K562 (cell line): ENCODE measurements around the gene PCSK1. TPM values are rescaled to one million over a fixed set of nuclear protein-coding genes. Genes with fewer than 3 reads are reported as not detected.

Source experiments
- ATAC-seq: fragments of 200-7000 bp; cut with Tn5 transposase; 3 replicates; pipeline ENCODE4 v1.9.1; 2020; ENCODE audit warnings: moderate library complexity
- BruUV-seq: library from RNA; stranded (reverse); fragments of 400-500 nt; replicated peaks from 2 replicates; lab custom pipeline; 2021; lab: Mats Ljungman, UMichigan
- CTCF ChIA-PET: fragments of 300-600 bp; formaldehyde crosslinking; extraction: SDS; loops from one replicate; lab custom pipeline; 2021; ENCODE audit warnings: low intra/inter-chr PET ratio; lab: Yijun Ruan, JAX
- POLR2A ChIA-PET: fragments of 300-600, 350-650 bp; sonication (Branson Sonifier 250); formaldehyde crosslinking; extraction: SDS; loops from one replicate; lab custom pipeline; 2021; ENCODE audit warnings: antibody characterized with exemption, inconsistent platforms; lab: Yijun Ruan, JAX
- DNase-seq, 4 experiments: peaks; one replicate each; pipeline versions ENCODE4 v3.0.0 to v3.0.0-alpha.2; 2011 to 2018; ENCODE audit warnings: low spot score in 3 of 4, mixed read lengths in 3 of 4; ENCODE audit errors: extremely low read depth in 1 of 4
- FAIRE-seq: peaks from 2 replicates; lab custom pipeline; 2011; peaks lifted over from hg19 to GRCh38; lab: Jason Lieb, UNC
- H2AFZ ChIP-seq: 2 replicates; pipeline ENCODE4 v1.6.0; 2011; ENCODE audit warnings: low read depth, low read length, control low read depth, inconsistent platforms
- H3K27ac ChIP-seq: fragments of 200-600 bp; 3 replicates; pipeline ENCODE4 v1.8.0; 2011; ENCODE audit warnings: low read depth, mild to moderate bottlenecking, control low read depth, inconsistent platforms, low read length, moderate library complexity, mixed read lengths; ENCODE audit errors: extremely low read depth
- H3K27me3 ChIP-seq, 2 experiments: fragments of 300-600 bp in 1 of 2; 2 replicates in 1 of 2; 3 replicates in 1 of 2; pipeline versions ENCODE4 v1.6.0 to v1.8.0; 2011; ENCODE audit warnings: inconsistent platforms in 2 of 2, low read length in 2 of 2, mild to moderate bottlenecking in 1 of 2, mixed read lengths in 1 of 2, moderate library complexity in 1 of 2; ENCODE audit not compliant: control insufficient read depth in 2 of 2, insufficient read depth in 2 of 2
- H3K36me3 ChIP-seq: fragments of 300-600 bp; 3 replicates; pipeline ENCODE4 v1.8.0; 2011; ENCODE audit warnings: mild to moderate bottlenecking, low read length, inconsistent platforms; ENCODE audit not compliant: control insufficient read depth, insufficient read depth
- H3K4me1 ChIP-seq, 2 experiments: fragments of 200-600 bp in 1 of 2; replicated peaks in 1 of 2; 2 replicates in 1 of 2; 3 replicates in 1 of 2; pipeline versions ENCODE4 v1.5.1 to v1.8.0; 2011; ENCODE audit warnings: inconsistent platforms in 2 of 2, low read length in 2 of 2, mild to moderate bottlenecking in 1 of 2, mixed read lengths in 1 of 2, moderate library complexity in 1 of 2; ENCODE audit not compliant: control insufficient read depth in 2 of 2, insufficient read depth in 2 of 2
- H3K4me2 ChIP-seq: 2 replicates; pipeline ENCODE4 v1.6.1; 2011; ENCODE audit warnings: low read length, control low read depth, inconsistent platforms, mixed read lengths; ENCODE audit not compliant: insufficient read depth
- H3K4me3 ChIP-seq: fragments of 200-600 bp; sonication (generic), shearing (Covaris generic); 2 replicates; pipeline ENCODE4 v1.5.1; 2016; ENCODE audit warnings: control low read depth, inconsistent platforms
- H3K79me2 ChIP-seq: fragments of 200-600 bp; 3 replicates; pipeline ENCODE4 v1.8.0; 2011; ENCODE audit warnings: low read length, inconsistent platforms; ENCODE audit not compliant: control insufficient read depth, insufficient read depth
- H3K9ac ChIP-seq, 2 experiments: 2 replicates each; pipeline versions ENCODE4 v1.6.0 to v1.6.1; 2011; ENCODE audit warnings: low read depth in 2 of 2, low read length in 2 of 2, control low read depth in 1 of 2, inconsistent platforms in 1 of 2, mild to moderate bottlenecking in 1 of 2, mixed read lengths in 1 of 2; ENCODE audit not compliant: insufficient read depth in 1 of 2
- H3K9me1 ChIP-seq: one replicate; pipeline ENCODE4 v1.6.0; 2011; ENCODE audit warnings: inconsistent platforms, mild to moderate bottlenecking, low read length, moderate library complexity; ENCODE audit not compliant: control insufficient read depth, insufficient read depth
- H3K9me3 ChIP-seq: replicated peaks from 2 replicates; pipeline ENCODE4 v1.5.1; 2011; ENCODE audit warnings: low read depth, low read length, inconsistent platforms; ENCODE audit not compliant: control insufficient read depth, insufficient read depth
- H4K20me1 ChIP-seq: replicated peaks from 2 replicates; pipeline ENCODE4 v1.6.1; 2011; ENCODE audit warnings: low read length, inconsistent platforms, mixed read lengths; ENCODE audit not compliant: control insufficient read depth, insufficient read depth
- MYC ChIP-seq, 2 experiments: fragments of 250-450 bp in 1 of 2; sonication (Bioruptor Pico) in 1 of 2; IDR thresholded peaks; 2 replicates each; pipeline versions ENCODE4 v1.5.1 to v1.6.1; 2012 to 2021; ENCODE audit warnings: low read depth in 2 of 2, borderline replicate concordance in 1 of 2, improper control_type of control experiment in 1 of 2, low read length in 1 of 2, mild to moderate bottlenecking in 1 of 2, moderate library complexity in 1 of 2
- POU5F1 ChIP-seq: fragments of 150-350 bp; IDR thresholded peaks from 2 replicates; pipeline ENCODE4 v1.6.1; 2014; ENCODE audit warnings: borderline replicate concordance, low read length, low read depth, mild to moderate bottlenecking; ENCODE audit not compliant: partially characterized antibody
- ZFX ChIP-seq: sonication (generic); formaldehyde crosslinking; IDR thresholded peaks from 2 replicates; pipeline ENCODE4 v1.8.0; 2022; ENCODE audit warnings: mild to moderate bottlenecking, missing genetic modification reagents, moderate library complexity
- WGBS: fragments of 100-300 bp; shearing (Covaris generic); methylation state at CpG from one replicate; pipeline ENCODE4 v1.1.6; 2016; ENCODE audit warnings: low coverage, mixed read lengths; ENCODE audit not compliant: insufficient coverage; ENCODE audit errors: missing lambda C conversion rate; 5-methylcytosine and 5-hydroxymethylcytosine counted together
- in situ Hi-C: fragments of 300-500 bp; cut with MboI; formaldehyde crosslinking; loops from 4 replicates; pipeline ENCODE4 v1.15.0; 2018; ENCODE audit warnings: inconsistent platforms, mixed read lengths
- intact Hi-C: fragments of 100-400 bp; cut with micrococcal nuclease; formaldehyde crosslinking; loops from 2 replicates; pipeline ENCODE4 v1.14.2; 2022
- polyA plus RNA-seq, 8 experiments: library from polyadenylated mRNA; depleted of rRNA in 4 of 8; stranded (reverse) in 5 of 8; unstranded in 3 of 8; fragments of >200 nt; fragmentation: Nextera tagmentation in 2 of 8; fragmentation: Illumina TruSeq in 1 of 8; extraction: Ambion mirVana in 2 of 8; extraction: Trizol in 1 of 8; gene quantifications; 2 replicates each; pipeline versions ENCODE4 v1.2.1 to v1.2.3, GENCODE V29; 2011 to 2014; ENCODE audit warnings: inconsistent platforms in 1 of 8, missing spikeins in 1 of 8
- total RNA-seq, 7 experiments: library from RNA; depleted of rRNA in 6 of 7; stranded (reverse); fragments of >200 nt in 6 of 7; fragmentation: Illumina TruSeq in 2 of 7; extraction: Trizol in 2 of 7; gene quantifications; 2 replicates each; pipeline versions ENCODE4 v1.2.1 to v1.2.3, GENCODE V29; 2011 to 2021; ENCODE audit warnings: low replicate concordance in 1 of 7
- TF ChIP-seq, protein P1 (sequence below), 3 experiments: IDR thresholded peaks in 2 of 3; conservative IDR thresholded peaks in 1 of 3; 2 replicates each; pipeline ENCODE4 v1.5.1; 2011 to 2012; ENCODE audit warnings: low read length in 3 of 3, mild to moderate bottlenecking in 3 of 3, control low read depth in 2 of 3, improper control_type of control experiment in 1 of 3, inconsistent platforms in 1 of 3, low read depth in 1 of 3, mixed read lengths in 1 of 3, moderate library complexity in 1 of 3; ENCODE audit not compliant: insufficient read depth in 2 of 3

PCSK1 gene
- total and polyA plus RNA-seq, 9 of the 15 experiments (the other 6 are each of a cell fraction or from before 2014, with no cell fraction given): not detected

DNA sequence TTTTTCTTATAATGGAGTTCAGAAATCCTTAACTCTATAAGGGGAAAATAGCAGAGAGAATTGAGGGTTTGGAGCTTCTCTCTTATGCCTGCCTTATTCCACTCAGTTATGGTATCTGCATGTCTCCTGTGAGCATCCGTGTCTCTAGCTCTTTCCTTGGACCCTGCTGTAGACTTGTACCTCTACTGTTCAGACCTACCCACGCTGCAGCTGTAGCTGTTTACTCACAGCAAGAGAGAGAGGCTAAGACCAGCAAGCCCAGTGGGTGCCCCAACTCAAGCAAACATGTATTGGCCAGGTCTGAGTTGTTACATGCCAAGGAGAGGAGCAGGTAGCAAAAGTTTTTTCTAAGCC lies 7.1 kb upstream of the PCSK1 start:
- TF ChIP-seq ZFX: no peak
- H3K27ac ChIP-seq: no peak overlapping the region
- BruUV-seq: no TSS peak
- H3K4me1 ChIP-seq: no peaks in the 10 kb centered on the region
- DNase-seq (no peak), FAIRE-seq (no peak), ATAC-seq (no peak)
- H4K20me1 ChIP-seq: no peaks in the 10 kb centered on the region
- H3K9me1 ChIP-seq: no peaks in the 10 kb centered on the region
- intact Hi-C loops (no loop called here), in situ Hi-C loops (no loop called here)
- no peak overlapping the region for H3K9ac ChIP-seq
- no peaks in the 10 kb centered on the region for H3K27me3 ChIP-seq
- ChIA-PET CTCF (no interaction called here), POLR2A (no interaction called here)
- no peak overlapping the region for H3K4me2 ChIP-seq
- no peaks in the 10 kb centered on the region for H3K79me2 ChIP-seq
- 0% methylated on average over 2 of the region's 2 CpGs for WGBS
- no peaks in the 10 kb centered on the region for H3K9me3 ChIP-seq
- no peak overlapping the region for H3K4me3 ChIP-seq
- H3K36me3 ChIP-seq: no peaks in the 10 kb centered on the region
- H2AFZ ChIP-seq: no peak overlapping the region

DNA sequence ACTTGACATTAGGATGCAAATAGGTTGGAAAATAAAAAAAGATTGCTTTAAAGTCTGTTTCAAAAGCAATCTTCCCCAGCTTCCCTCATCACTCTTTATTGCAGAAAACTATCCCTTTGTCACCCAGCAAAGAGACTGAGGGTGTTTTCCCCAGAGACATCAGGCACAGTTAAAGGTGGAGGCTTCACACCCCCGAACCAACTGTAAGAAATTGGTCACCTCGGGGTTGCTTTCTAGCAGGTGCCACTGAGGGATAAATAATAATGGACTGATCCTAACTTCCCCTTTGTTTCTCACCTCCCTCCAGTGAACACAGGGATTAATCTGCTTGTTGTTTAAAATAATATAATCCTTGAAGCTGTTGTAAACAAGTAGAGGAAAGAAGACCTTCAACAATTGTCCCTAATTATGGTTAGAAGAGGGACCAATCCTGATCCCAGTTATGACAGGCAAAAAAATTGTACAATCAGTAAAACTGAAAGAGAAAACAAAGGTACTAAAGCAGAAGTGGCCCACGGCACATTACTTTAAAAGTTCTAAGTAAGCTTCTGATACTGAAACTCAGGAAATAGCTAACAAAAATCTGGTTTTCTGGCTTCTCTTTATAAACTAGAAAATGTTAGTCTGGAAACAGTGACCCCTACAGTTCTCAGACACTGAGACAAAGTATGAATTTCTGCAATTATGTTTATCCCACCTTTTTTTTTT lies 6.6 kb upstream of the PCSK1 start:
- H3K9ac ChIP-seq: no peak overlapping the region

More for the DNA sequence above, 6.6 kb upstream of the PCSK1 start:
- no peaks in the 10 kb centered on the region for H3K36me3 ChIP-seq
- intact Hi-C loops (no loop called here), in situ Hi-C loops (no loop called here)
- no peak overlapping the region for H2AFZ ChIP-seq
- TF ChIP-seq, protein P1, sequence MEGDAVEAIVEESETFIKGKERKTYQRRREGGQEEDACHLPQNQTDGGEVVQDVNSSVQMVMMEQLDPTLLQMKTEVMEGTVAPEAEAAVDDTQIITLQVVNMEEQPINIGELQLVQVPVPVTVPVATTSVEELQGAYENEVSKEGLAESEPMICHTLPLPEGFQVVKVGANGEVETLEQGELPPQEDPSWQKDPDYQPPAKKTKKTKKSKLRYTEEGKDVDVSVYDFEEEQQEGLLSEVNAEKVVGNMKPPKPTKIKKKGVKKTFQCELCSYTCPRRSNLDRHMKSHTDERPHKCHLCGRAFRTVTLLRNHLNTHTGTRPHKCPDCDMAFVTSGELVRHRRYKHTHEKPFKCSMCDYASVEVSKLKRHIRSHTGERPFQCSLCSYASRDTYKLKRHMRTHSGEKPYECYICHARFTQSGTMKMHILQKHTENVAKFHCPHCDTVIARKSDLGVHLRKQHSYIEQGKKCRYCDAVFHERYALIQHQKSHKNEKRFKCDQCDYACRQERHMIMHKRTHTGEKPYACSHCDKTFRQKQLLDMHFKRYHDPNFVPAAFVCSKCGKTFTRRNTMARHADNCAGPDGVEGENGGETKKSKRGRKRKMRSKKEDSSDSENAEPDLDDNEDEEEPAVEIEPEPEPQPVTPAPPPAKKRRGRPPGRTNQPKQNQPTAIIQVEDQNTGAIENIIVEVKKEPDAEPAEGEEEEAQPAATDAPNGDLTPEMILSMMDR (IDR thresholded peaks at IDR 0.05 in 2 of 3, conservative IDR thresholded peaks at IDR 0.05 in 1 of 3; ENCODE audit: insufficient read depth in 2 of 3, low read depth in 1 of 3, low read length in 3 of 3): 0 out of 6 replicates have a peak, but pooled peaks of 1 of the 3 experiments have one; percentile 2
- TF ChIP-seq POU5F1 (no peak), MYC (IDR thresholded peaks at IDR 0.05; ENCODE audit: low read depth, low read length) (no peak), MYC (CRISPR knock-in tag; IDR thresholded peaks at IDR 0.05; ENCODE audit: borderline replicate concordance, low read depth) (no peak)
- ChIA-PET POLR2A (no interaction called here), CTCF (no interaction called here)
- no peaks in the 10 kb centered on the region for H3K9me3 ChIP-seq
- ATAC-seq: no peak
- no peak overlapping the region for H3K4me3 ChIP-seq
- no peaks in the 10 kb centered on the region for H3K9me1 ChIP-seq
- no peaks in the 10 kb centered on the region for H3K27me3 ChIP-seq
- FAIRE-seq: peak; percentile 15
- BruUV-seq: no TSS peak
- 0% methylated on average over 3 of the region's 3 CpGs for WGBS
- no peak overlapping the region for H3K4me2 ChIP-seq
- H3K27ac ChIP-seq: no peak overlapping the region
- H3K79me2 ChIP-seq: no peaks in the 10 kb centered on the region
- H4K20me1 ChIP-seq: no peaks in the 10 kb centered on the region
- H3K4me1 ChIP-seq: no peaks in the 10 kb centered on the region
- no peak for DNase-seq
